Astrocyte (in vitro differentiated cells and primary cell): ENCODE results near the gene RSBN1. TPM values are rescaled to one million over a fixed set of nuclear protein-coding genes. Genes with fewer than 3 reads are reported as not detected.
"Not testable (repeated sequence)": the region's sequence is repeated elsewhere in the genome, so short reads cannot be mapped to it uniquely, and the experiment has no call there.

Experiments
- DNase-seq: peaks from one replicate; pipeline ENCODE4 v3.0.0-alpha.2; 2010; ENCODE audit warnings: low read depth
- FAIRE-seq: peaks from 2 replicates; lab custom pipeline; 2011; peaks lifted over from hg19 to GRCh38; lab: Jason Lieb, UNC
- H2AFZ ChIP-seq: 2 replicates; pipeline ENCODE4 v1.6.0; 2012; ENCODE audit warnings: low read depth, low read length, inconsistent platforms
- H3K27ac ChIP-seq: 2 replicates; pipeline ENCODE4 v1.5.1; 2011; ENCODE audit warnings: low read depth, low read length, inconsistent platforms
- H3K27me3 ChIP-seq: 2 replicates; pipeline ENCODE4 v1.6.0; 2011; ENCODE audit warnings: low read length, inconsistent platforms; ENCODE audit not compliant: insufficient read depth
- H3K36me3 ChIP-seq: 2 replicates; pipeline ENCODE4 v1.5.1; 2011; ENCODE audit warnings: low read length, inconsistent platforms; ENCODE audit not compliant: insufficient read depth
- H3K4me1 ChIP-seq: 2 replicates; pipeline ENCODE4 v1.5.1; 2011; ENCODE audit warnings: low read length, inconsistent platforms; ENCODE audit not compliant: insufficient read depth
- H3K4me2 ChIP-seq: 2 replicates; pipeline ENCODE4 v1.6.0; 2012; ENCODE audit warnings: low read length, inconsistent platforms
- H3K4me3 ChIP-seq: 2 replicates; pipeline ENCODE4 v1.5.1; 2011; ENCODE audit warnings: low read depth, mild to moderate bottlenecking, low read length, inconsistent platforms; ENCODE audit not compliant: insufficient read depth
- H3K79me2 ChIP-seq: 2 replicates; pipeline ENCODE4 v1.6.0; 2012; ENCODE audit warnings: mild to moderate bottlenecking, low read length, inconsistent platforms; ENCODE audit not compliant: insufficient read depth
- H3K9ac ChIP-seq: 2 replicates; pipeline ENCODE4 v1.6.0; 2012; ENCODE audit warnings: mild to moderate bottlenecking, low read length, inconsistent platforms
- H3K9me3 ChIP-seq: 2 replicates; pipeline ENCODE4 v1.5.1; 2012; ENCODE audit warnings: low read depth, mild to moderate bottlenecking, low read length, inconsistent platforms; ENCODE audit not compliant: insufficient read depth
- H4K20me1 ChIP-seq: 2 replicates; pipeline ENCODE4 v1.6.0; 2012; ENCODE audit warnings: low read length, inconsistent platforms; ENCODE audit not compliant: insufficient read depth
- H3K27ac Mint-ChIP-seq: one replicate; pipeline ENCODE4 v1.8.0; 2021; ENCODE audit warnings: mild to moderate bottlenecking, mixed read lengths; ENCODE audit not compliant: unreplicated experiment
- H3K27me3 Mint-ChIP-seq: one replicate; pipeline ENCODE4 v1.8.0; 2021; ENCODE audit warnings: low read depth, mixed read lengths; ENCODE audit not compliant: unreplicated experiment
- H3K36me3 Mint-ChIP-seq: one replicate; pipeline ENCODE4 v1.8.0; 2021; ENCODE audit warnings: low read depth, mixed read lengths; ENCODE audit not compliant: unreplicated experiment
- H3K4me1 Mint-ChIP-seq: one replicate; pipeline ENCODE4 v1.8.0; 2021; ENCODE audit warnings: low read depth, mixed read lengths; ENCODE audit not compliant: unreplicated experiment
- H3K4me3 Mint-ChIP-seq: one replicate; pipeline ENCODE4 v1.8.0; 2021; ENCODE audit warnings: mild to moderate bottlenecking, moderate library complexity, mixed read lengths; ENCODE audit not compliant: unreplicated experiment
- H3K9me3 Mint-ChIP-seq: one replicate; pipeline ENCODE4 v1.8.0; 2021; ENCODE audit warnings: mild to moderate bottlenecking, mixed read lengths; ENCODE audit not compliant: unreplicated experiment
- CTCF ChIP-seq: IDR thresholded peaks from 2 replicates; pipeline ENCODE4 v1.5.1; 2011; ENCODE audit warnings: low read depth, mild to moderate bottlenecking, inconsistent platforms, low read length, moderate library complexity; ENCODE audit not compliant: insufficient read depth
- EZH2 ChIP-seq: IDR thresholded peaks from 2 replicates; pipeline ENCODE4 v1.6.1; 2012; ENCODE audit warnings: mild to moderate bottlenecking, low read length, inconsistent platforms; ENCODE audit not compliant: insufficient read depth
- total RNA-seq: library from RNA; stranded (reverse); gene quantifications from 2 replicates; pipeline ENCODE4 v1.2.1, GENCODE V29; 2021

Gene RSBN1
- total RNA-seq, 1 donor from 2014 or later = 10.6 TPM

GRCh38 chr1:113758631-113759332, 53.5 kb downstream of the RSBN1 start:
- peaks cover 10% of the 10 kb centered on the region for H3K4me1 Mint-ChIP-seq
- H2AFZ ChIP-seq = peak overlapping the region; percentile 99
- peak overlapping the region; percentile 93 for H3K9ac ChIP-seq
- no peaks in the 10 kb centered on the region for H3K36me3 Mint-ChIP-seq
- peak overlapping the region; percentile 95 for H3K4me3 Mint-ChIP-seq
- FAIRE-seq (no peak), DNase-seq (peak; percentile 24)
- H3K4me2 ChIP-seq = peak overlapping the region; percentile 96
- H3K27ac Mint-ChIP-seq = peak overlapping the region; percentile 77
- no peaks in the 10 kb centered on the region for H3K27me3 Mint-ChIP-seq
- no peaks in the 10 kb centered on the region for H3K27me3 ChIP-seq
- H3K36me3 ChIP-seq = peaks cover 6% of the 10 kb centered on the region
- peaks cover 3% of the 10 kb centered on the region for H3K4me1 ChIP-seq
- H3K27ac ChIP-seq = peak overlapping the region; percentile 96
- peaks cover 37% of the 10 kb centered on the region for H3K79me2 ChIP-seq
- peaks cover 6% of the 10 kb centered on the region for H4K20me1 ChIP-seq
- H3K4me3 ChIP-seq = peak overlapping the region; percentile 82
- no peak for TF ChIP-seq EZH2
- no peak for TF ChIP-seq CTCF
- no peaks in the 10 kb centered on the region for H3K9me3 Mint-ChIP-seq
- no peaks in the 10 kb centered on the region for H3K9me3 ChIP-seq

GRCh38 chr1:113756461-113756860, 55.8 kb downstream of the RSBN1 start:
- Histone ChIP-seq H3K4me2 (peak overlapping the region; percentile 96), H3K79me2 (peaks cover 44% of the 10 kb centered on the region), H2AFZ (no peak overlapping the region), H3K4me1 (peaks cover 3% of the 10 kb centered on the region), H3K4me3 (no peak overlapping the region), H3K27ac (no peak overlapping the region), H3K36me3 (peaks cover 7% of the 10 kb centered on the region), H3K27me3 (no peaks in the 10 kb centered on the region), H3K9ac (no peak overlapping the region), H3K9me3 (no peaks in the 10 kb centered on the region), H4K20me1 (peaks cover 6% of the 10 kb centered on the region)
- Mint-ChIP-seq H3K27ac (no peak overlapping the region), H3K4me1 (peaks cover 10% of the 10 kb centered on the region), H3K27me3 (no peaks in the 10 kb centered on the region), H3K4me3 (peak overlapping the region; percentile 95), H3K9me3 (no peaks in the 10 kb centered on the region), H3K36me3 (no peaks in the 10 kb centered on the region)
- FAIRE-seq (no peak), DNase-seq (no peak)
- TF ChIP-seq EZH2 = no peak
- no peak for TF ChIP-seq CTCF

- H3K27me3 ChIP-seq, H3K4me3 Mint-ChIP-seq, H3K9me3 ChIP-seq, H3K4me3 ChIP-seq, H3K4me1 ChIP-seq, H2AFZ ChIP-seq, H3K9ac ChIP-seq, H3K27ac ChIP-seq, H3K36me3 Mint-ChIP-seq, DNase-seq, H3K27me3 Mint-ChIP-seq, H3K4me2 ChIP-seq, H4K20me1 ChIP-seq, H3K27ac Mint-ChIP-seq, H3K9me3 Mint-ChIP-seq, FAIRE-seq: not testable (repeated sequence)
- Histone ChIP-seq H3K79me2 (peaks cover 39% of the 10 kb centered on the region), H3K36me3 (peaks cover 11% of the 10 kb centered on the region)
- H3K4me1 Mint-ChIP-seq = peaks cover 10% of the 10 kb centered on the region
These were observed 58.9 kb downstream of the RSBN1 start for GRCh38 chr1:113753333-113753732.
